Bone marrow (tissue), 2 donors: ENCODE results near the gene FN3K.
"Not testable (repeated sequence)": the region's sequence is repeated elsewhere in the genome, so short reads cannot be mapped to it uniquely, and the experiment has no call there.

ENCODE experiments used
- DNase-seq, 2 donors: peaks; one replicate each; lab custom pipeline; 2025; lab: John Stamatoyannopoulos, UW

The FN3K gene

GRCh38 chr17:82775001-82775823 lies 39.8 kb downstream of the FN3K start:
- no peak for DNase-seq

GRCh38 chr17:82776454-82776853 lies 41.0 kb downstream of the FN3K start:
- no peak for DNase-seq

- DNase-seq = not testable (repeated sequence)
Measured at GRCh38 chr17:82777778-82778375, 42.5 kb downstream of the FN3K start.

- DNase-seq = no peak
Measured at GRCh38 chr17:82779541-82779940, 44.1 kb downstream of the FN3K start.

GRCh38 chr17:82780195-82780594 lies 44.8 kb downstream of the FN3K start:
- DNase-seq = no peak

- DNase-seq = no peak
Measured at GRCh38 chr17:82780971-82781893, 45.8 kb downstream of the FN3K start.

GRCh38 chr17:82781894-82782274 lies 46.5 kb downstream of the FN3K start:
- peak; percentile 56 to 65 for DNase-seq

DNA sequence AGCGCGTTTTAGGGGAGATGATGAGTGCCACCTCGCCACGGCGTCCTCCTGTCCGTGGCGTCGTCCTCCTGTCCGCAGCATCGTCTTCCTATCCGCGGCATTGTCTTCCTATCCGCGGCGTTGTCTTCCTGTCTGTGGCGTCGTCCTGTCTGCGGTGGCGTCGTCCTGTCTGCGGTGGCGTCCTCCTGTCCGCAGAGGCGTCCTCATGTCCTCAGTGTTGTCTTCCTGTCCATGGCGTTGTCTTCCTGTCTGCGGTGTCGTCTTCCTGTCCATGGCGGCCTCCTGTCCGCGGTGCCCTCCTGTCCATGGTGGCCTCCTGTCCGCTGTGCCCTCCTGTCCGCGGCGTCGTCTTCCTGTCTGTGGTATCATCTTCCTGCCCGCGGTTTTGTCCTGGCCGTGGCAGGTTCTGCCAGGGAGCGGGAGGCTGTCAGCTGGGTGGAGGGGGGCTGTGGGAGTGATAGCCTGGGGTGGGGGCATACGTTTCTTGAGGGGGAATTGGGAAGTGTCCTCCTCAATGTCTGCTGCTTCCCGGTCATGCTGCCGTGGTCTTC lies 47.3 kb downstream of the FN3K start:
- no peak for DNase-seq

DNA sequence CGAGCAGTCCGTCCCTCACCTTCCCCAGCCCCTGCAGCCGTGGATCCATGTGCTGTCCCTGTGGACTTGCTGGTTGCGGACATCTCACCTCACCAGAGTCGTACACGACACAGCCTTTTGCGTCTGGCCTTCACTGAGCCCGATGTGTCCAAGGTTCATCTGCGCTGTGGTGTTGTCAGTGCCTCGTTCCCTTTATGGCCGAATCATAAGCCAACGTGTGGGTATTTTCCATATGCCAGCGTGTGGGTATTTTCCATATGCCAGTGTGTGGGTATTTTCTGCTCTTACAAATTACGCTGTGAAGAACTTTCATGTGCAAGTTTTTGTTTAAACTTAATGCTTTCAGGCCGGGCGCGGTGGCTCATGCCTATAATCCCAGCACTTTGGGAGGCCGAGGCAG lies 48.1 kb downstream of the FN3K start:
- no peak for DNase-seq

- not testable (repeated sequence) for DNase-seq
Measured at GRCh38 chr17:82785581-82785980, 50.2 kb downstream of the FN3K start.

- no peak for DNase-seq
Measured at GRCh38 chr17:82786427-82786826, 51.0 kb downstream of the FN3K start.

DNA sequence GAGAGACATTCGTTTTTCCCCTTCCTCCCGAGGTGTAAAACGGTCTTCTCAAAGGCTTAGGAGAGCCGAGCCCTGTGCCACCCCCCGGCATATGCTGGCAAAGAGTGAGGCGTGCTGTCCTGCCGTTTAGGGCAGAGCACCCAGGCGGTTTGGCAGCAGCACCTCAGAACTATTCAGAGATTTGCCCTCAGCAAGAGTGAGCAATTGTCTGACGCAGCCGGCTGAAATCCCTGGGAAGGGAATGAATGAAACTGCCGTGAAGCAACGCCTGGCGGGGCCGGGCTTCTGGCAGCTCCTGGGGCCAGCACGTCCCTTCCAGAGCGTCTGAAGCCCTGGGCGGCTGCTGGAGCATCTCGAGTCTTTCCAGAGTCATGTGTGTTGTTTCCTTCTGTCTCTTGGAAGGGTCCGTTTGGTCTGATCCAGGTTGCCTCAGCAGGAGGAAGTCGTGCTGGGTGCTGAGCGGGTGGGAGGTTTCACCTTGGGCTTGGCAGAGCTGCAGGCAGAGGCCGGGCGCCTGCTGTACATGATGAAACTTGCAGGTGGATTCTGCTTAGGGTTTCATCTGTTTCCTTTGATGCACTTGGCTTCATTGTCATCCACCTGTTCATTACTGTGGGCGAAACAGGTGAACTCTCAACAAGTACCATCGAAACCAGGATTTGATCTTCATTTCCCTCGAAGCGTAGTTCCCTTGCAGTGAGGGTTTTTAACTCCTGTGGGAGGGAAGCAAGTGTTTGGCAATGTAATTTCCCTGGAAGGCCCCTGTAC lies 51.9 kb downstream of the FN3K start:
- DNase-seq = no peak

DNA sequence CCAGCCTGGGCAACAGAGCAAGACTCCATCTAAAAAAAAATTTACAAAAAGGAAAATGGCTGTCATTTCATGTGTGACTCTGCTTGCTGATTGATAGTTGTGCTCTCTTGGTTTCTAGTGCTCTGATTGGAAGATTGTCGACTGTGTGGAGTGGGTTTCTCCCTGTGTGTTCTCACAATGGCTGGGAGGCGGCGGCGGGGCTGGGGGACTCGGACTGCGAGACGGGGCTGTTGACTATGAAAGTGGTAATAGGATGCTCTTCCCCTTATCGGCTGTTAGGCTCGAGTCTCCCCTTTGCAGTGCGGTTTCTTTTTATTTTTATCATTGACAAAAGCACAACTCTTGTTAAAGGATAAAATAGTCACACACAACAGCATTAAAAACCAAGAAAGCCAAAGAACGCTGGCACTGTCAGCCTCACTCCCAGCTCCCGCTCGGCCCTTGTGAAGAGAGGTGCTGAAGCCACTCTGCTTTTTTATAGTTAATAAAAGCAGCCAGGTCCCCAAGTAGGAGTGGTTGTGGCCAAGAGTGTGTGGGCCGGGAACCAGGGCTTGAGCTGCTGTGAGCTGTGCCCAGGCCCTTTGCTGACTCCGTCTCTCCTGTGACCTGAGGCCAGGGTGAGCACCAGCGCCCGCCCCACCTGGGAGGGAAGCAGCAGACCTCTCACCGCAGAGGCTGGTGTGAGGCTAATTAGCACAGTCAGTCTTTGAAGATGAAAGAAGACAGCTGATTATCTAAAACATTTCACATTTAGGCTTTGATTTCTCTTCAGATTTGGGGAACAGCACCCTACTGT lies 53.0 kb downstream of the FN3K start:
- no peak for DNase-seq

DNA sequence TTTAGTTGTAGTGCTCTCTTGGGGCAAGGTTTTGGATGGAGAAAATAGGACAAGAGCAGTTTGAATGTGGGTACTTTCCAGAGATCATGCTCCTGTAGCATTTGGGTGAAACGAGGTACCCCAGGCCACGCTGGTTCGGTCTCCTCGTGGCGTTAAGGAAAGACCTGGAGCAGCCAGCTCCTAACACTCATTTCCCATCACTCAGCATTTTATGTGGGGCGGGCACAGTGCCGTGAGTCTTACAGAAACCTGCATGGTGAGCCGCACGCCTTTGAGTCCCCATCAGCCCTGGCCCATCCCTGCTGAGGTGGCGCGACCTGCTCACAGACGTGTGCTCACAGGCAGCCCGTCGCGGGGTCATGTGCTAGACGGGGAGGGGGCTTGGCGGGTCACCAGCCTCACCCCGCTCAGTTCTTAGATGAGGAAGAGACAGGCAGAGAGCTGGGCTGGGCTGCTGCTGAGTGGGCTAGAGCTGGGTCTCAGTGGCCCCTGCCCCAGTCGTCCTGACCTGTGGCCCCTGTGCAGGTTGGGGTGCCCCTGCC lies 53.7 kb downstream of the FN3K start:
- DNase-seq = no peak

- DNase-seq = no peak
Measured at GRCh38 chr17:82789806-82790205, 54.4 kb downstream of the FN3K start.

DNA sequence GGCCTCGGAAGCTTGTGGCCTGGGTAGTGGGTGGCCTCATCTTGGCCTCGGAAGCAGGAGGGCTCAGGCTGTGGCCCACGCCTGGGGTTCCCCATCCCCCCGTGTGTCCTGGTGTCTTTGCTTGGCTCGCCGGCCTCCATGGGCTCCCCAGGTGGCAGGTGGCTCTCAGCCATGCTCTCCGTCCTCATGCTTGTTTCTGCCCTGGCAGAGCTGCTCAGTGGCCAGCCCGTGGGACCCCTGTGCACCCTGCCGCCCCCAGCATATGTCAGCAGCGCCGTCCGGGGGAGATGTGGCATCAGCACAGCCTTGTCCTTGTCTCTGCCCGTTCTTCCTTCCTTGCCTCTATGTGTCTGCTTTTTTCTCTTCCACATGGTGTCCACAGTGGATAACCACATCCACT lies 55.0 kb downstream of the FN3K start:
- no peak for DNase-seq

- no peak for DNase-seq
Measured at GRCh38 chr17:82791532-82791931, 56.1 kb downstream of the FN3K start.

- no peak for DNase-seq
Measured at GRCh38 chr17:82793974-82794630, 58.7 kb downstream of the FN3K start.

- no peak for DNase-seq
Measured at GRCh38 chr17:82794781-82795482, 59.5 kb downstream of the FN3K start.
